Stimulated activated CD4-positive, alpha-beta T cell treated with anti-CD3 and anti-CD28 coated beads, Interleukin-4, amount 100 ng/mL, for 24 hours (primary cell): ENCODE data around the gene FKBP2.
"Not testable (repeated sequence)": the region's sequence is repeated elsewhere in the genome, so short reads cannot be mapped to it uniquely, and the experiment has no call there.

ENCODE experiments used
- DNase-seq: peaks from one replicate; pipeline ENCODE4 v3.0.0-alpha.2; 2020

Gene FKBP2

DNA sequence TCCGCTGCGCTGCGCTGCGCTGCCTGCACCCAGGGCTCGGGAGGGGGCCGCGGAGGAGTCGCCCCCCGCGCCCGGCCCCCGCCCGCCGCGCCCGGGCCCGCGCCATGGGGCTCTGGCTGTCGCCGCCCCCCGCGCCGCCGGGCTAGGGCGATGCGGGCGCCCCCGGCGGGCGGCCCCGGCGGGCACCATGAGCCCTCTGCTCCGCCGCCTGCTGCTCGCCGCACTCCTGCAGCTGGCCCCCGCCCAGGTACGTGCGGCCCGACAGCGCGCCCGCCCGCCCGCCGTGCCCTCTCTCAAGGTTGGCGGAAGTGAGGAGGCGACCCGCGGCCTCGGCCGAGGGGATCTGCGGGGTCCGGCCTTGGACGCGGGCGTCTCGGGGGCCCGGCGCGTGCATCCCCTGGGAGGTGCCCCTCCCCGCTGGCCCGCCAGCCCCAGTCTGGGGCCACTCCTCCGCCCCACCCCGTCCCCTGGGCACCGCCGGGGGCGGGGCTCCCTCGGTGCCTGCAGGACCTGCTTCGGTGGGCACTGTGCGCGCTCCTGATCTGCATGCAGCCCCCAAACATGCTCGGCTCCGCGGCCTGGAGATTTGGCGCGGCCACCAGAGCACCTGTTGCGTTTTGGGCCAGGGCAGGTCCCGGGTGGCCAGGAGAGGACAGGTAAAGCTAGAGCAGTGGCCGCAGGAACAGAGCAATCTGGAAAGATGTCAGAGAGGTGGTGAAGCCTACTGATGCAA, 6.1 kb upstream of the FKBP2 start:
- no peak for DNase-seq

DNA sequence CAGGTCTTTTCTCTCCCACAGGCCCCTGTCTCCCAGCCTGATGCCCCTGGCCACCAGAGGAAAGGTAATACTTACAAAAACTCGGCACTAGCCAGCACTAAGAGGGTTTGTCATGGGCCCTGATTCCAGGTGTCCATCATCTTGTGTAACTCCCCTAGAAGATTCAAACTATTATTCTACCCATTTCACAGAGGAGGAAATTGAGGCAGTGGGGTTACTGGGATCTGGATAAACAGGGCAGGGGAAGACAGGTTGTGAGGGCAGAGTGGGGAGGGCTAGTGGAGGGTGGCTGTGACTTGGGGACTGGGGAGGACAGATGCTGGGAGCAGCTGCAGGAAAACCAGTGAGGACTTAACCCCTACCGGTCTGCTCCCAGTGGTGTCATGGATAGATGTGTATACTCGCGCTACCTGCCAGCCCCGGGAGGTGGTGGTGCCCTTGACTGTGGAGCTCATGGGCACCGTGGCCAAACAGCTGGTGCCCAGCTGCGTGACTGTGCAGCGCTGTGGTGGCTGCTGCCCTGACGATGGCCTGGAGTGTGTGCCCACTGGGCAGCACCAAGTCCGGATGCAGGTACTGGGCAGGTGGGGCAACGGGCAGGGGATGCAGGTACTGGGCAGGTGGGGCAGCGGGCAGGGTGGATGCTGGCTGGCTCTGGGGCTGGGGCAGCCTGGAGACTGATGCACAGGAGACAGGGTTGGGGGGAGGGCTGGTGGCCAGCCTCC, 5.3 kb upstream of the FKBP2 start:
- no peak for DNase-seq

DNA sequence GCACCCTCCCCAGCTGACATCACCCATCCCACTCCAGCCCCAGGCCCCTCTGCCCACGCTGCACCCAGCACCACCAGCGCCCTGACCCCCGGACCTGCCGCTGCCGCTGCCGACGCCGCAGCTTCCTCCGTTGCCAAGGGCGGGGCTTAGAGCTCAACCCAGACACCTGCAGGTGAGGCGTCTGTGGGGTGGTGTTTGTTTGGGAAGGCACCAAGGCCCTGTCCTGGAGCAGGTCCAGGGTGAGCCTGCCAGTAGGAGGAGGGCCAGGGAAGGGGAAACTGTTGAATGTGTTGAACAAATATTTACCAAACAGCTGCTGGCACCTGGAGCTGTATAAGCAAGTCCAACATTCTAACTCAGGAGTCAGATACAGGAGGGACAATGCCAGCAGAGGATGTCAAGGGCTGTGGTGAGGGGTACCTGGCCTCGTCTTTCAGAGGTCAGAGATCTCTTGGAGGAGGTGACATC, 3.4 kb upstream of the FKBP2 start:
- no peak for DNase-seq

DNA sequence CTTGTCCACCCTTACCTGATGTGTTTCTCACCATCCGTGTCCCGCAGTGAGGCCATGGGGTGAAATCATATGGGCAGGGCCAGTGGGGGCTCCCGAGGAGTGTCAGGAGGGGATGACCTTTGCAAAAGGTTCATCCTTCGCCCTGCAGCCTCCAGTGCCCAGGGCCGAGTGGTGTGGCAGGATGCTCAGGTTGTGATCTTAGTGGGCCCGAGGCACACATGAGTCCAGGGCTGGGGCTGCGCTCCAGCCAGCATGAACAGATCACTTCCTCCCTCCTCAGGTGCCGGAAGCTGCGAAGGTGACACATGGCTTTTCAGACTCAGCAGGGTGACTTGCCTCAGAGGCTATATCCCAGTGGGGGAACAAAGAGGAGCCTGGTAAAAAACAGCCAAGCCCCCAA, 2.8 kb upstream of the FKBP2 start:
- no peak for DNase-seq

DNA sequence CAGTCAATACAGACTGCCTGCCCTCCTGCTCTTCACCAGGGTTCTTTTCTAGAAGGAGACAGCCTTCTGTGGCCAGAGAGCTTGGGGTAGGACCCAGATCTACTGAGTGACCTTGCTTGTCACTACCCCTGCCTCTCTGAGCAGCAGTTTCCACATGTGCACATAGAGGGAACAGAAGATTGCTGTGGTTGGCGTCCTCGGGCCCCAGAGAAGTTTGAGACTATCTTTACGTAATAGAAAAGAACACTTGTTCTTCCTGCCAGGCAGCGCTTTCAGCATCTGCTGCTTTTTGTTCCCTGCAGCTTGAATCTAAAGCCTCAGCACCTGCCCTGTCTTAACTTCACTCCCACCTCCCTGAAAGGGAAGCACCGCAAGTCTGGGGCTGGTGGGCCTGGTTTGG, 1.9 kb upstream of the FKBP2 start:
- no peak for DNase-seq

DNA sequence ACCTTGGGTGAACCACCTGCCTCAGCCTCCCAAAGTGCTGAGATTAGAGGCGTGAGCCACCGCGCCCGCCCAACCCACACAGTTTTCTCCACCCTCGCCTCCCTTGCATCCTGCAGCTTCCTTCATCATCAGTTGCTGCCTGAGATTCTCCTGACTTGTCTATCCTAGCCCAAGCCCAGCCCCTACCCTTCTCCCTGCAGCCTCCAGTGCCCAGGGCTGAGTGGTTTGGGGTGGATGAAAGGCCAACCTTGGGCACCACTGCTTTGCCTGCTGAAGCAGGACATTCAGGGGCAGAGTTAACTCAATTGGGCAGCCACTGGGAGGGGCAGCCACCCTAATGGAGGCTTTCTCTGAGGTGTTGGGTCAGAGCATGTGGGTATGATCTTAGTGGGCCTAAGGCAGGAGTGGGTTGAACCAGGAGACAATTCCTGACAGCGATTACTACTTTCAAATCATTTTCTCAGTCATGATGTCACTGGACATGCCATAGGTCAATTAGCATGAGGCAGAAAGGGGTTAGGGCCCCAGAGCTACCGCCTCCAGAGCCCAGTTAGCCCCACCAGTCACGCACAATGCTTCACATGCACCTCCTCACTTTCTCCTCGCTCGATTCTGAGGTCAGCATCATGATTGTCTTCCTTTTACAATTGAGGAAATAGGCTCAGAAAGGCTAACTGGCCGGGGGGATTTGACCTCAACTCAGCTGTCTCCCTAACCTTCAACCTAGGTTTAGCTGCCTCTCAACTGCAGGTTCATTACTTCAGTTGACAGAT, 1.0 kb upstream of the FKBP2 start:
- DNase-seq = no peak

DNA sequence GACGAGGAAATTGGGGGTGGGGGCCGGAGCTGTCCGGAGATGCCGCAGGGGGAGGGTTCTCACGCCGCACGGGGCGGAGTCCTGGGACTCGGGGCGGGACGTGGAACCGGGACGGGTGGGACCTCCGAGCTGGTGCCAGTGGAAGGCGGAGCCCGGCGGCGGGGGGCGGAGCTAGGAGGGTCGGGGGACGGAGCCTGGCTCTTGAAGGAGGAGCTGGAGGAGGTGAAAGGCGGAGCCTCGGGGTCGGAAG, 271 bp downstream of the FKBP2 start:
- peak; percentile 100 for DNase-seq

DNA sequence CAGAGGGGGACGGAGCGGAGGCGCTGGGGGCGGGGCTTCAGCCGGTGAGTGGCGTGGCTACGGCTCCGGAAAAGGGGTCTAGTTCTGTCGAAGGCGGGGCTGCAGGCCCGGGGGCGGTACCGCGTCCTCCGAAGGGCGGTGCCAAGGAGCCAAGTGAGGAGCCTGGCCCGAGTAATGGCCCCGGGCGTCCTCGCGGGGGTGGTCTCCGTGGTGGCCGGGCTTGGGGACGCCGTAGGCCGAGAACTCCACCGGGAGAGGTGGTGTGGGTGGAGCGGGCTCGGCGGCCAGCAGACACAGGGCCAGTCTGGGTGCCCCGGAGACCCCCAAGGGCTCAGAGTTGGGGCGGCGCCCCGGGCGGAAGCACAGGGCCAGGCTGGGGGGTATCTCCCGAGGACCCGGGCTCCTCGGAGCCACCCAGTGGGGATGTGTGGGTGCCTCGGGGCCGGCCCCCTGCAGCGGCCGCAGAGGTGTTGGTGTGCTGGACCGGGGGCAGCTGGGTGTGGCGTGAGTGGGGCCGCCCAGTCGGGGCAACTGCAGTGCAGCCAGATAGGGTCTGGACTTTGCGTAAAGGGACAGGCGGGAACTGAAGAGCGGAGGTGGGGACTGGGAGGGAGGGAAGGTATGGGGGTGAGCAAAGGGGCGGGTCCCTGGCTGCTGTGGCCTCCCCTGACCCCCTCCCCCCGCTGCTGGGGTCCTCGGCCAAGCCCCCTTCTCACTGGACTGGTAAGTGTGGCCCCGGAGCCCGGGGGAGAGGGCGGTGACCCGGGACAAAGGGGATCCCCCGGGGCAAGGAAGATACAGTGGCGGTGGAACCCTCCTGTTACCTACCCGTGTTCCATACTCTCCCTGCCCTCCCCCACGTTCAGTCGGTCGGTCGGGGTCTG, 838 bp downstream of the FKBP2 start:
- DNase-seq = no peak

DNA sequence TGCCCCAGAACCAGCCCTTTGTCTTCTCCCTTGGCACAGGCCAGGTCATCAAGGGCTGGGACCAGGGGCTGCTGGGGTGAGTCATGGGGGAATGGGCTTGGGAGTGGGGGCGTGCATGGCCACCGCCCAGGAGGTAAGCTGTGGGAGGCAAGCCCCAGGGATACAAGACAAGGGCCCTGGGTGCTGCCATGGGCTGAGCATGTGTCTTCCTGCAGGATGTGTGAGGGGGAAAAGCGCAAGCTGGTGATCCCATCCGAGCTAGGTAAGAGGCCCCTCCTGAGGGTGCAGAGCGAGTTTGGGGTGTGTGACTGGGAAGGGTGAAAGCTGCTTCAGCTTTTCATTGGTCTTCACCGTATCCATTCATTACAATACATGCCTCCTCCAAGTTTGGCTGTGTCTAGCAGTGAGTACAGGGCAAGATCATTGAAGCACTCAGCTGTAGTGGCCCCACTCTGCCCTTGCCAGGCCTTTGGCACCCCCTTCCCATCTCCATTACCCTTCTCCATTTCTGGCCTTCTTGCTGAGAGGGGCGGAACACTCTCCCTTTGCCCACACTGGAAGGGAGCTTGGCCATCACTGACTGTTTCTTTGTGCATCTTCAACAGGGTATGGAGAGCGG, 2.5 kb downstream of the FKBP2 start:
- DNase-seq = no peak

DNA sequence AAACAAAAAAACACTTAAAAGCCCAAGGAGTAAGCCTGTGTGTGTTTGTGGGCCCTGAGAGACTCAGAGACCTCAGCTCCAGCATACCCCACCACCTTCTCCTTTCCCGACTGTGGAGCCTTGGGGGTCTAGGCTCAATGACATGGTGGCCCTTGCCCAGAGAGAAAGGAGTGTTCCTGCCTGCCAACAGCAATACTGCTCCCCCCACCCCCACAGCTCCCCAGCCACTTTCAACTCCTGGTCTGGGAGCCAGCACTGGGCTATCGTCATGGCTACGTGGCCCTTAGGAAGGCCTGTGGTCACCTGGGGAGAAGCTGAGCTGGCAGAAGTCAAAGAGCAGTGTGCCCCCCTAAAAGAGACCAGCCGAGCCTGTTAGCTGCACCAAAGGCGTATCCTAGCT, 3.2 kb downstream of the FKBP2 start:
- DNase-seq = no peak

DNA sequence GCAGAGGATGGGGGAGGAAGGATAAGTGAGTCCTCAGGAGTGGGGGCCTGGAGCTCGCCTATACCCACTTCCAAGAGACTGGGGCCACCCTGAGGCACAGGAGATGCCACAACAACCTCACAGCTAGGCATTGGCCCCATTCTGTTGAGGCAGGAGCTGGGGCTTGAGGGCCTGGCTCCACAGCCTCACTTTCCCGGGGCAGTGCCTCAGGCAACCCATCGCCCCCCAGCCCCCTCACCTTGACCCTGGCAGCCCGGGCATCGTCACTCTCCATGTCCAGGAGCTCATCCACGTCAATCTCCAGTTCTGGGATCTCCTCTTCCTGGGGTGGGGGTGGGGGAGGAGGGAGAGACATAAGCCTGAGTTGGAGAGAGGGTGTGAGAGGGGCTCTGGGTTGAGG, 4.1 kb downstream of the FKBP2 start:
- DNase-seq = no peak

DNA sequence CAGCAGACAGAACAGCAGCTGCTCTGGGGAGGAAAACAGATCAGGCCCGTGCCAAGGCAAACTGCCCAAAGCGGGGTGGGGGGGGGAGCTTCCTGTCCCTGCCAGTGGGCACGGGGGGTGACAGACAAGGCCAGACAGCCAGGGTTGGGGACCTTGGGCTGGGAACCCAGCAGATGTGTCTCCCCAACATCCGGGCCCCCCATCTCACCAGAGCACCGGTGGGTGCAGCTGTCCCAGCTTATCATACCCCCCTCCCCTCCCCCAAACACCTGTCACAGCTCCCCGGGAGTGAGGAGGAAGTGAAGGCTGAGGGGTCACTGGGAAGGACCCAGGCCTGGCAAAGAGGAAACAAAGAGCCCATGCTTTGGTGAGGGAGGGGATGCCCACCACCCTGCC, 4.5 kb downstream of the FKBP2 start:
- DNase-seq = no peak

DNA sequence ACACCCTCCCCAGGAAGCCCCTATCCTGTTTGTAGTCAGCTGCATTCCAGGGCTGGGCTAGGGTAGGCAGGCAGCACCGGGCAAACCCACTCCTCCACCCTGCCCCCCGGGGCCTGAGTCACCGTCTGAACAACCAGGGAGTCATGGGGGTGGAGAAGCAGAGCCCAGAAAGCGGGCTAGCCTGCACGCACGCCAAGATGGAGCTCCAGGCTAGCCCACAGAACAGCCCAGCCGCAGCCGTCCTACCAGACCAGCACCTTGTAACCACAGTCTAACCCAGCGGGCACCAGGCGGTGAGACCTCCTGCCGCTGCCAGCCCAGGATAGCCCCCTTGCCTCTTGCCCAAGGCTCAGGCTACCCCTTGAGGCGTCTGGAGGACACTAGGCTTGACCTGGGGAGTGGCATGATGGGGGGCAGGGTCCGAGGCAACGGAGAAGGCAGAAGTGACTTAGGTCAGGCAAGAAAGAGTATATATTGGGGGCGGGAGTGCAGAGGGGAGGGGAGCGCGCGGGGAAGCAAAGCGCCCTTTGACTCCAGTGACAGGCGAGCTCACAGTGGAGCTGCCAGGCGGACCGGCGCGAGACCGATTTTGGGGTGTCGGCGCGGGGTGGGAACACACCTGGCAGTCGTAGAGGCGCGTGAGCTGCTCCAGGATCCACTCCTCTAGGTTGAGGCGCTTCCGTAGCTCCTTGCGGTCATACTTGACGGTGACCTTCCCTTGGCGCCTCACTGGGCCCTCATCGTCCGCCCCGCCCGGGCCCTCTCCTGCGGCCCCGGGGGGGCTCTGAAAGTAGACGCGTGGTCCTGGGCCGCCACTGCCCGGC, 5.1 kb downstream of the FKBP2 start:
- DNase-seq = peak; percentile 87

DNA sequence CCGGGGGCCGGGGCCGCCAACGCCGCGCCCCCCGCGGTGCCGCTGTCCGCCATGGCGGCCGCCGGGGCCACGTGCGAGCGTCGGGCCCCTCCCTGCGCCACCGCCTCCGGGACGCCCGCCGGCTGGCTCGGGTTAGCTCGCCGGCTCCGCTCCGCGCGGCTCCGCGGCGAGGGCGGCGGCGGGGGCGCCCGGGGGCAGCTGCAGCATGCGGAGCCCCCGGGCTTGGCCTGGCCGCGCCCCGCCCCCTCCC, 5.7 kb downstream of the FKBP2 start:
- not testable (repeated sequence) for DNase-seq

DNA sequence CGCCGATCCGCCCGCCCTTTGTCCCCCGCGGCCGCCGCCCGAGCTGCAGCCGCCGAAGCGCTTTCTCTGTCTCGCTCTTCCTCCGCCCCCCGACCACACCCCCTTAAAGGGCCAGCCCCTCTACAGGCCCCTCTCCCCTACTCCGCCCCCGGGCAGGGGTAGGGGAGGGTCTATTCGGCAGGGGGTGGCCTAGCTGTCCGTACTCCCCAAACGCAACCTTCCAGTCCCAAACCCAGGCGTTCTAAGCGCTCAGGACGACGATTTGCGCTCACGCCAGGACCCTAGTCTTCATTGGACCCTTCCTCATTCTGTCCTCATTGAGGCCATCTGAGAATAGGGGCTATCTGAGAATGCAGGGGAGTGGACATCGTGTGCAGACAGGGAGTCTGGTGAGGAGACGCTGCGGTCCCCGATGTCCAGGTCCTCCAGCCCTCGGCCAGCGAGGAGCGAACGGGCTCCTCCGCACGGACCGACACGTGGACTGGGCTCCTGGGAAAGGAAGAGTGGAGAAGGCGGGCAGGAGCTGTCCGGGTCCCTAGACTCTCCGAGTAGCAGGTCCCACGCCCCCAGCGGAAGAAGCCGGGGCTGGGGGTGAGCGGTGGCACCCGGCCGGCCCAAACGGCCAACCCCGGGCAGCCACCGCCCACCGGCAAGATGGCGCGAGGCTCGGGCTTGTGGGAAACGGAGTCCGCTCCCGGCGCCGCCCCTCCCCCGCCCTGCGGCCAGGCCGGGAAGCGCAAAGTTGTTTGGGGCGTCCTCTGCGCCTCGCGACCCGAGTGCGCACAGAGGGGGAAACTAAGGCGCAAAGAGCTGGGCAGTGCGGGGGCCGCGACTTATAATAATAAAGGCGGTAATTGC, 6.2 kb downstream of the FKBP2 start, which contains the start of gene PPP1R14B:
Gene PPP1R14B, minus strand, starts transcription at position 73 of the 858 bp plus-strand sequence. CDS start 270 bp downstream, outside the sequence.
- DNase-seq = peak; percentile 85

DNA sequence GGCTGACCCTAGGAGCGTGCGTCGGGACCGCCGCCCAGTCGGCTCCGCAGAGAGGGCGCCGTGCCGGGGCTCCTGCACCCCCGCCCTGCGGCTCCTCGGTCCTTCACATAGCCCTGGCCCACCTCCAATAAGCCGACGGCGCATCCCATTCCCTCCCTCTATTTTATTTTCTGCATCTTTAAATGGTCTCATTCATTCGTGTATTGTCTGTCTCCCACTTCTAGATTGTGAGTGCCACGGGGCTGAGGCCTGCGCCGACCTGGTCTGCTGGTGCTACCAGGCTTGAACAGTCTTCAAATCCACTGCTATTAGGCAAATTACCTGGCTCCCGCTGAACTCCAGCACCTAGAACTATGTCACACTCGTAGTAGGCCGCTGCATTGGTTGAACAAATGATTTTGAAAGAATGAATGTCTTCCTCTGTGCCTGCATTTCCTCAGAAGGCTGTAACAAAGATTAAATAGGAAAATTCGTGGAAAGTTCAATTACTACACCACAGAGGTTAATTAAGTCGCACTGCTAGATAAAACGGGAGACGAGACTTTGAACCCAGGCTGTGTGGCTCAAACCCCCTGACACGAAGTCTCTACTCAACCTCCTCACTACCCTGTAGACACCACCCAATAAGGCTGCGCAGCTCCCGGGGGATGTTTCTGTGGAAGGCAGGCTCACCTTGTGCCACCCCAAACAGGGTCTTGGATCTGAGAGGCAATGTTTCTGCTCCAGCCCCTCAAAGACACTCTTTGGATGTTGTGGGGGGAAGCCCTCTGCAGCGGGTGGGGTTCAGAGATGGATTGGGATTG, 7.0 kb downstream of the FKBP2 start:
- DNase-seq = no peak

DNA sequence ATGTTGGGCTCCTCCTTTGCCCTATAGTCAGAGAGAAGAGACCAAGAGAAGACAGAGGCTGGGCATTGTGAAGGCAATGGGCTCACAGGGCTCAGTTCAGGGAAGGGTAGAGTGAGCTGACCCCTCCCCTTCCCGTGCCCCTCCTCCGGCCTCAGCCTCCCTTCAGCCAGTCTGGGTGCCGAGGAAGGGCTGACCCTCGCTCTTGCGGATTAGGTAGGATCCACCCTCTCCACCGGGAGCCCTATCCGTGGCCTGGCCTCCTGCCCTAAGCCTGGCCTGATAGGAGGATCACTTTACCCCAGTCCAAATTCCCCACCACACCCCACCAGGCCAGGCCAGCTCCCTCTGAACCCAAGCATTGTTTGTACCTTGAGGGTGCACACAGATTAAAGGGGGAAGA, 7.7 kb downstream of the FKBP2 start:
- no peak for DNase-seq

DNA sequence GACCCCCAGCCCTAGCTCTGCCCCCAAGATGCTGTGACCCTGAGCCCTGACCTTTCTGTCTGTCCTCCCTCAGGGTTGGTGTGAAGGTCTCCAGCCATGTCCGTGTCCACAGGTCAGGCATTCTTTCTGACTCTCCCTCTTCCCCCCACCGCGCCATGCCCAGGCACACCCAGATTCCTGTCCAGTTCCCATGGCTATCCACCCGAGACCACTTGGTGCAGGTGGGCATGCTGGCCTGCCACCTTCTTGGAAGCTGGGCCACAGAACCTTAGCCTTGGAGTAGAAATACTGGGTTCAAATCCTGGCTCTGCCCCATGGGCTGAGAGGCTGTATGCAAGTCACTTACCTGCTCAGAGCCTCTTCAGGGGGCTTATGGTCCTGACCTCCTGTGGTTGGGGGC, 8.1 kb downstream of the FKBP2 start:
- no peak for DNase-seq

DNA sequence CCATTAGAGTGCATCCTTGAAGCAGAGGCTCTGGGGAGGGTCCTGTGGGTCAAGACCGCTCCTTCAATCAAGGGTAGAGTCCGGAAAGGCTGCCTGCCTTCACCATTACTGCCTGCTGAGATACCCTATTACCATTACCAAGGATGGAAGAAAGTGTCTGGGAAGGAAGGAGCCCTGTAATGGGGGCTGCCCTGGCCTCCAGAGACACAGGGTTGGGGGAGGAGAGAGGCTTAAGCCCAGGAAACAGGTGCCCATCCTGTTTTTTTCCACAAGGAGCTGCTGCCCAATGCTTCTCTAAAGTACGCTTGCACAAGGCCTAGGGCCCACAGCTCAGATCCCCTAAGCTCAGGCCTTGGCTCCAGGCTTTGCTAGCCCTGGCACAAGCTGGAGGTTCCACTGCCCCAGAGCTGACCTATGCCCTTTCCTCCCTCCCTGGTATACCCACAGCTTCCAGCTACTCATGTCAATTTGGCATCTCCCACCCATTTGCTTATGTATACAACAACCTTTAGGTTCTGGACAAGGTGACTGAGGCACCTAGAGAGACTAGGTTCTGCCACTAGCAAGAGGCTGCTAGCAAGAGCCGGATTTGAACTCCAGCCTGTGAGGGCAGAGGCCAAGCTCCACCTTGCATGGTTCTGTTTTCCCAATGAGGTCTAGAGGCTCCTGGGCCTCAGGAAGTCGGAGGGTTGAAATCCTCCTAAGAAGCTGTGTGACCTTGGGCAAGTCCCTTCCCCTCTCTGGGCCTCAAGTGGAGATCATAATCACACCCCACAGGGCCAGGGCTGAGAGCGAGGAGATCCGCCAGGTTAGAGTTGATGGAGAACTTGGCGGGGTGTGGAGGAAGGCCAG, 8.9 kb downstream of the FKBP2 start:
- no peak for DNase-seq
